Measurements from ENCODE around the gene FAM13A.
"Not testable (repeated sequence)": the region's sequence is repeated elsewhere in the genome, so short reads cannot be mapped to it uniquely, and the experiment has no call there.

FAM13A gene

DNA sequence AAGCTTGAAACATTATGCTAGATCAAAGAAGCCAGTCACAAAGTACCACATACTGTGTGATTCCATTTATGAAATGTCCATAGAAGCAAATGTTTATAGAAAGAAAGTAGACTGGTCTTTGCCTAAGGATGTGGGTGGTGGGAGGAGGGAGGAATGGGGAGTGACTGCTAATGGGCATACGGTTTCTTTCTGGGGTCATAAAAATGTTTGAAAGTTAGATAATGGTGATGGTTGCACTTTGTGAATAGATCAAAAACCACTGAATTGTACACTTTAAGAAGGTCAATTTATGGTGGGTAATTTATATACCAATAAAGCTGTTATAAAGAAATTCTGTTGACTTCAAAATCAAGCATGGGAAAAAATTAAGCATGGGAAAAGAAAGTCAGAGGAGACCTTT lies 56.6 kb downstream of the FAM13A start:
- DNase-seq (ENCODE audit: low read depth in 3 of 3) = no peak

DNA sequence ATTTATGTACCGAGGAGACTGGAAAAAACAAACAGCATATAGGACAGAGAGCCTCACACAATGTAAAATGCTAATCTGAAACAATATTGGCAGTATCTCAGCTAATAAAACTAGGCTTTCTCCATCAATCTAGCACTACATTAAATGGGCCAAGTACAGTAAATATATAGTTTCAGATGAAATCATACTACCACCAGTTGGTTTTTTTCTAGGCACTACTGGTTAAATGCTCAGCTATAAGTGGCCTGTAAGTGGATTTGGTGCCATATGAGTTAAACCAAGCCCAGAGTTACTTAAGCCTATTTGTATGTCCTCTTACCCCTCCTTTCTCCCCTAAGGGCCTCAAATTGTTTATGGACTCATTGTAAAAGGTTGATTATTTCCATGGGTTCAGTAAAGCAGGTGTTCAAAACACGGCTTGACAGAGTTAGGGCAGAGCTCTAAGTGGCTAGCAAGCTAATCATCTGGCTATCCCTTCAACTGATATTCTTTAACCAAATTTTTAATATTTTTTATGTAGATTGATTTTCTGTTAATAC lies 57.5 kb downstream of the FAM13A start:
- DNase-seq (ENCODE audit: low read depth in 3 of 3) = no peak

DNA sequence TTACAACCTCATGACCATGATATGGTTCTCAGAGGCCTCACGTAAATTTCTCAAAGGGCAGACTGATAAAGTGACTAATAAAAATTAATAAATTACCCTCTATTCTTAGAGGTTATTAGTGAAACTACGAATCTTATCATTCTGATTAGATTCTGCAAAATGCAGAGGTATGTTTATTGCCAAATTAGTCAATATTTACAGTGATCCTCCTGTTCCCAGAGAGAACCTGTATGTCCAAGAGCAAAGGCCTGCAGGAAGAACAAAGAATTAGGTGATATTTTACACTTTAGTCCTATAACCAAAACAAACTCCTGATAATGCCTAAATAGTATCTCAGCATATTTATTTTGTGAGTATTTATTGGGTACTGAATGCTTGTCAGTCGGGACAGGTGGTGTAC lies 58.1 kb downstream of the FAM13A start:
- DNase-seq (ENCODE audit: low read depth in 3 of 3) = no peak

DNA sequence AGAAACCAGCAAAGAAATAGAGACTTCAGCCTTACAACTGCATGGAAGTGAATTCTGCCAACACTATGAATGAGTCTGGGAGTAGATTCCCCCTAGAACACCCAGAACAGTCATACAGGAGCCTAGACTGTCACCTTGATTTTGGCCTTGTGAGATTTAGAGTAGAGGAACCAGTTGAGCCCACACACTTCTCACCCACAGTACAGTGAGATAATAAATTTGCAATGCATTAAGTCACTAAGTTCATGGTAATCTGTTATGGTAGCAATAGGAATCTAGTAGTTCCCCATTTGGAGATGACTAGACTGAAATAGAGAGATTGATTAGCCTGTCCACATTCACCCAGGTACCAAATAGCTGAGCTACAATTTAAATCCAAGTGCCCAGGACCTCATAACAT lies 59.0 kb downstream of the FAM13A start:
- DNase-seq (ENCODE audit: low read depth in 3 of 3) = no peak

DNA sequence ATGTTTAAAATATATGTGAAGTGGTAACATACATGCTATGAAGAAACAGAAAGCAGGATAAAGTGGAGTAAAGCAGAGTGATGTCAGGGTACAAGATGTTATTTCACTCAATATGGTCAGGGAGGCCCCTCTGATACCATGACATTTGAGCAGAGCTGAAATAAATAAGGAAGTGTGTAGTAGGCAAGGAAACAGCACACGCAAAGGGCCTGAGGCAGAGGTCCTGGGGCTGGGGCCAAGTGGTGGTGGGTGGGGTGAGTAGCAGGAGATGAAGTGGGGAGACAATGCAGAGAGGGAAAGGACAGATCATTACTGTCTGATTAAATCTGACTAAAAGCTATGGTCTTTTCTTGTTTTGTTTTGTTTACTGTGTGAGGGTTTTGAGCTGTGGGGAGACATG lies 61.1 kb downstream of the FAM13A start:
- DNase-seq (ENCODE audit: low read depth in 3 of 3) = no peak

DNA sequence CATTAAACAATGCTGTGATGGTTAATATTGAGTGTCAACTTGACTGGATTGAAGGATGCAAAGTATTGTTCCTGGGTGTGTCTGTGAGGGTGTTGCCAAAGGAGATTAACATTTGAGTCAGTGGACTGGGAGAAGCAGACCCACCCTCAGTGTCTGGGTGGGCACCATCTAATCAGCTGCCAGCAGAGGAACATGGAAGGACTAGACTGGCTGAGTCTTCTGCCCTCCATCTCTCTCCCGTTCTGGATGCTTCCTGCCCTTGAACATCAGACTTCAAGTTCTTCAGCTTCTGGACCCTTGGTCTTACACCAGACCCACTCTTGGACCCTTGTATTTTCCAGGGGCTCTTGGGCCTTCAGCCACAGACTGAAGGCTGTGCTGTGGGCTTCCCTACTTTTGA lies 61.7 kb downstream of the FAM13A start:
- DNase-seq (ENCODE audit: low read depth in 3 of 3) = not testable (repeated sequence)

DNA sequence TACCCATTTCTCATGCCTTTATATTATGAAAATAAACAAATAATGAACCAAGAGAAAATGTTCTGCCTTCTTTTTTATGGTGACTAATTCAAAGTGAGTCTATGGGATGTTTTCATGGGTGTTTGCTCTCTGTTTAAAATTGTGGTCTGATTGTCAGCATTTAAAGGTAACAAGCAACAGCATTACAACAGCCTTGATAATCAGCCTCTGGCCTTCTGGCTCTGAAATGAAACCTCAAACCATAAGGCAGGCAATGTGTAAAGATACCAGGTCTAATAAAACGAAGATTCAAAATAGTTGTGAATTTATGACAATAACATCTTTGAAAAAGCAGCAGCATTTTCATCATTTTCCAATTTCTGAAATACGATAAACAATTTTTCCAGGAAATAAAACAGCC lies 63.7 kb downstream of the FAM13A start:
- no peak for DNase-seq (ENCODE audit: low read depth in 3 of 3)

DNA sequence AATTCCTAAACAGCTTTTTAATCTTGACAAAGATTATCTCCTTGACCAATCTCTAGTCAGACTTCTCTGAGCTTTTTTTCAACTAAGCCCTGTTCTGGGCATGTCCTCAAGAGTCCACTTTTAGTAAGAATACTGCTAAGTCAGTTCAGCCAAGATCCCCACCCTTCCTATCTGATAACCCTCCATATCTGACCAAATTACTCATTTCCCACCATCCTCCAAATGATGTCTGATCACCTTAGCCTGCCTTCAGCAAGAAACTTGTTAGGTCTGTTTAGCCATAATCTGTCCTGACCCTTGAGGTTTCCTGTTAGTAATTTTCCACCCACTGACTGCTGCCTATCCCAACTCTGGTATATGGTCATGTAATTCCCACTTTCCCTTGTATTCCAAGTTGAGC lies 65.2 kb downstream of the FAM13A start:
- DNase-seq (ENCODE audit: low read depth in 3 of 3) = no peak

DNA sequence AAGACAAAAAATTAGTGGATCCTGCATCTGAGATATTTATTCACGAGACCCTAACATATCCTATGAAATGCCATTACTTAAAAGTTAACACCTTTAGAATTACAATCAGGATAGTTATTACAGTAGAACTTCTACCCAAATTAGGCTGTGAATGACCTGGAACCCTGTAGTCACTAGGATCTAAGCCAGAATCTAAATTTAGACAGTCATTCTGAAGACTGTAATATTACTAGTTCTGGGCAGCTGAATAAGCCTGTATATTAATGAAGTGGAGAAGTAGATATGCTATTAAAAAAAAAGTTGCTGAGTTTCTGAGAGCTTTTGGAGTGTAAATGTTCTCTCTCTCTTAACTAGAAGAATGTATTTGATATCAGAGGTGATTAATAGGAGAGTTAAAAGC lies 67.0 kb downstream of the FAM13A start:
- no peak for DNase-seq (ENCODE audit: low read depth in 3 of 3)

DNA sequence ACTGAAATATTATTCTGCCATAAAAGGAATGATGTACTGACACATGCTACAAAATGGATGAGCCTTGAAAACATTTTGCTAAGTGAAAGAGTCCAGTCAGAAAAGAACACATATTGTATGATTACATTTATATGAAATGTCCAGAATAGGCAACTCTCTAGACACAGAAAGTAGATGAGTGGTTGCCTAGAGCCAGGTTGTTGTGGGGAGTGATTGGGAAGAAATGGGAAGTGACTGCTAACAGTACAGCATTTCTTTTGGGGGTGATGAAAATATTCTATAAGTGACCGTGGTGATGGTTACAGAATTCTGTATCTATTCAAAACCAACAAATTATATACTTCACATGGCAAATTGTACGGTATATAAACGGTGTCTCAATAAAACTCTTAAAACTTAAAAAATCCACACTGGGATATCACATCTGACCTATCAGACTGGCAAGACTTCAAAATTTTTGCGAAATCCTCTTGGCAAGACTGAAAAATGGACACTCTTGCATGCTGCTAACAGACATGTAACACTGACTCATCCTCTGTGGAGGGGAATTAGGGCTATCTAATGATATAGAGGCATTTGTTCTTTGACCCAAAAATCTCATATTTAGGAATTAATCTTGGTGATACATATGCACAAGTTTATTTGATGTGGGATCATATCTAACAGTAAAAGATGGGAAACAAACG lies 71.8 kb downstream of the FAM13A start:
- DNase-seq (ENCODE audit: low read depth in 3 of 3) = no peak

DNA sequence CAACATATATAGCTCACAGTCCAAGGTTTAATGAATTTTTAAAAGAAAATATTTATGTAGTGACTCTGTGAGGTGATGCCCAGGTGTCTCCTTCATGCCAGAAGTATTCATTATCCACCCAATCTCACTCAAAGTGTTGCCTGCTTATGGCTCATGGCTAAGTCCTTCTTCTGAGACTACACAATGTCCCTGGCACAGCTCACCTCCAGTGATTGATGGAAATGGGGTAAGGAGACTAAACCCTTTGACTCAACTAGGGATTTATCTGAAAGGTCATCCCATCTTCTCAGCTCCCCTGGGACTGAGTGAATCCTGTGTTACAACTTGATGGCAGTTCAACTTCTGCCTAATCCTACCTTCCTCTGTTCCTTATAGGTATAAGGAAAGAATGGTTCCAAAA lies 74.2 kb downstream of the FAM13A start:
- no peak for DNase-seq (ENCODE audit: low read depth in 3 of 3)

DNA sequence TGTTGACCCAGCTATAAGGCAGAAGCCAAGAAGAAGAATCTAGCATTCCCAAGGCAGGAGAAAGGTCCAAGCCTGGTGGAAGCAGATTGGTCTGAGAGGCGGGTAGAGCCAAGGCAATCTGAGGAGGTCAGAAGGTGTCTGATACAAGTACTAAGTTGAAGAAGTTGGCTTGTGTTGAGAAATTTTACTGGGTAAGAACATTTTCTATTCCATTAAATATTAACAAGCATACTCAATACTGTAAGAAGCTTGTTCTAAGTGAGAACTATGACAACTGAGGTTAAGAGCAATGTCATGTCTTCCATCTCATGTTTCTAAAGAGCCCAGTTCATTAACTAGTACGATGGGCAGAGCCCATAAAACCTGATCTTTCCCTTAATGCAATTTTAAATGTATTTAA lies 75.0 kb downstream of the FAM13A start:
- DNase-seq (ENCODE audit: low read depth in 3 of 3) = no peak

DNA sequence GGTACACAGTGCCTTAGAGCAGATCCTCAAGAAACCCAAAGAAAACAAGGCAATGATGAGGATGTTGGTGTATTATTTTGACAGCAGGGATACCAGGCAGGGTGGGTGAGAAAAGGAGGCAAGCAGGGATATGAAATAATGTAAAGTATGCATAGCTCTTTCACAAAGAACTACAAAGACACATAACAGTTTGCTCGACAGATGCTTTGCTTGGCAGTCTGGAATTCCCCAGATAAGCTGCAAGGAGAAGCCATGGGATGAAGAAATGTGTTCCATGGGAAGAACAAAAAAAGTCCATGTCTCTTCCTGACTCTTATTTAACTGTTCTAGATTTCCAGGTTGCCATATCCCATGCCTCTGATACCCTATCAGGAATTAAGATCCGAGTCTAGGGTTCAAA lies 75.4 kb downstream of the FAM13A start:
- DNase-seq (ENCODE audit: low read depth in 3 of 3) = no peak

DNA sequence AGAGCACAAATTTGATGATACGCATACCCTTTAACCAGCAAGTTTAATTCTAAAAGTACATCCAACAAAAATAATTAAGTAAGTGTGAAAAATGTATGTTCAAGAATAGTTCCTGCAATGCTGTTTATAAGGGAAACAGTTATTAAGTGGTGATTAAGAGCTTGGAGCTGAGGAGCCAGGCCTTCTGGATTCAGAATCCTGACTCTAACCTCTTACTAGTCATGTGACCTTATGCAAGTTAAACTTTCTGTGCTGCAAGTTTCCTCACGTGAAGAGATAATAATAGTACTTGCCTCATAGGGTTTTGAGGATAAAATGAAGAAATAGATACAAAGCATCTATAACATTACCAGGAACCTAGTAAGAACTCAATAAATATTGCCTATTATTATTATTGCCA lies 77.7 kb downstream of the FAM13A start:
- no peak for DNase-seq (ENCODE audit: low read depth in 3 of 3)

DNA sequence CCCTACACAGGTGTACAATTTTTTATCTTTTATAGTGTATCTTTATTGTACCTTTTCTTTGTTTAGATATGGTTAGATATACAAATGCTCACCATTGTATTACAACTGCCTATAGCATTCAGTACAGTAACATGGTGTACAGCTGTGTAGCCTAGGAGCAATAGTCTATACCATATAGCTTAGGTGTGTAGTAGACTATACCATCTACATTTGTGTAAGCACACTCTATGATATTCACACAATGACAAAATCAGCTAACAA lies 80.3 kb downstream of the FAM13A start:
- no peak for DNase-seq (ENCODE audit: low read depth in 3 of 3)

DNA sequence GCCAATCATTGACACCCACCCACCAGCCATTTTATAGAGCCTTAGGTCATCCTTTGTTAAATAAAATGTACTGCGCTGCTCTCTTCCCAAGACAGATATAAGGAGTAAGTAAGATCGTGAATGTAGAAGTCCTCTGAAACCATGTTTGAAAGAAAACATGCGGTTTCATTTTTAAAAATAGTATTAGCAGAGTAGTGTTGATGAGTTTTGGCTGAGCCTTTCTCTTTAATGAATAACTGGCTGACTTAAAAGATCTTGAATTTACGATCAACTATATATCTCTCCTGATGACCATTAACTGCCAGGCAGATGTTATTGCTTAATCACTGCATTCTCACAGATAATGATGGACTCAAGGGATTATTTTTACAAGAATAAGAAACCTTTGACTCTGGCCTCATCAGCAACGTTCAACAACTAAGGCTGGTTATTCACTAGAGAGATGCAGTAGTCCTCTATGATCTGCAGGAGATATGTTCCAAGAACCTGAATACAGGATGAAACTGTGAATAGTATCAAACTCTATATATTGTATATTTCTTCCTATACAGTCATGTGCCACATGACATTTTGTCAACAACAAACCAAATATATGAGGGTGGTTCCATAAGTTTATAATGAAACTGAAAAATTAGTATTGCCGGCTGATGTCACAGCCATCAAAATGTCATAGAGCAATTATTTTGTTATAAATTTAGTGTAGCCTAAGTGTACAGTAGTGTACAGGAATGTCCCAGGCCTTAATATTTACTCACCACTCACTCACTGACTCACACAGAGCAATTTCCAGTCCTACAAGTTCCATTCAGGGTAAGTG lies 80.8 kb downstream of the FAM13A start:
- DNase-seq (ENCODE audit: low read depth in 3 of 3) = no peak

DNA sequence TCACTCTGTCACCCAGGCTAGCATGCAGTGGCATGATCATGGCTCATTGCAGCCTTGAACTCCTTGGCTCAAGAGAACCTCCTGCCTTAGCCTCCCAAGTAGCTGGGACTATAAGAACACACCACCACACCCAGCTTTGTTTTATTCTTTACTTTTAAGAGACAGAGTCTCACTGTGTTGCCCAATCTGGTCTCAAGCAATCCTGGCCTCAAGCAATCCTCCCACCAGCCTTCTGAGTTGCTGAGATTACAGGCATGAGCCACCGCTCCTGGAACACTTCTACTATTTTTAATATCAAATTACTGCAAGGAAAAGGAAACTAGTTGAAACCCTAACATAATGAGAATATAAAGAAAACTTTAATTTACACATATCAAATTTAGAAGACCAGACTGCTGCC lies 85.4 kb downstream of the FAM13A start:
- no peak for DNase-seq (ENCODE audit: low read depth in 3 of 3)

DNA sequence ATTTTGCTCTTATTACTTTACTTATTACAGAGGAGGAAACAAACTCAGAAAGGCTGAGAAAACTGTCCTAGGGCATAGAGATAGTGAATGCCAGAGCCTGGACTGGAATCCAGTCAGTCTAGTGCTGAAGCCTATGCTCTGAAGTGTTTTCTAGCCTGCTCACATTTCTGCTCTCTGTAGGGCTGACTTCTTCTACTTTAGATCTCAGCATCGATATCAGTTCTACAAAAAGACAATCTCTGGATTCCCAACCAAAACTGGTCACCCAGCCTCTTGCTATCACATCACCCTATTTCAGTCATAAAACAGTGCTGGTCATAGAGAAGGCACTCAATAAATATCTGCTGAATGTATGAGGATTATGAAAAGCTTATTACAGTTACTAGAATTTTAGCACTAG lies 87.2 kb downstream of the FAM13A start:
- DNase-seq (ENCODE audit: low read depth in 3 of 3) = no peak

DNA sequence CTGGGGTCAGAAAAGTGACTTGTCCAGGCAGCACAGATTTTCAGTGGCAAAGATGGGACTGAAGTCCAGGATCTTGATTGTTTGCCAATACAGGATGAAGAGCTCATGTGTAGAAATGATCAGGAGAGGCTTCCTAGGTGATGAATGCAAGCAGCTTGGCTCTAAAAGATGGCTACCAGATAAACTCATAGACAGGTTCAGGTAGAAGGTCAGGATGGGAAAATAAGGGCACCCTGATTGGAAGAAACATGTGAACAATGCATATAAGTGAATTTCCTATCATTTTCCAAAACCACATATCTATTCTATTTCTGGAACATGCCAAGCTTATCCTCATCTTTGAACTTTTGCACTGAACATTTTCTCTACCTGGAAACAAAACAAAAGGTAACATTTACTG lies 87.7 kb downstream of the FAM13A start:
- no peak for DNase-seq (ENCODE audit: low read depth in 3 of 3)

DNA sequence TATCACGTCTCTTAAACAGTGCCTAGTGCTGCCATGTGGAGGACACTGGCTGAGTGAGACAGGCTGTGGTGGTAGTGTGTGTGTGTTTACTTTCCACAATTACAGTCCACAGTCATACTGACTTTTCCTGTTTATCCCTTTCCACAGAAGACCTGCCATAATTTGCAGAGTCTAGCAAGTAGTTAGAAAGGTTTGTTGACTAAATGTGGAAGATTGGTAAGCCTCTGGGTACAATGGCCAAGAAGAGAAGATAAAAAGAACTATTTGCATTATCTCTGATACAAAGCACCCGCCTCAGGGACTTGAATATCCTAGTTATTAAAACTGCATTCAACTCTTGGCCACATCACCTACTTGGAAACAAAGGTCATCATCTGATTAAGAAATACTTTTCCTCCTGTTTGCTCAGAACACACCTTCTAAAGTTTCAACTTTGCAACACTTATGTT lies 89.1 kb downstream of the FAM13A start:
- no peak for DNase-seq (ENCODE audit: low read depth in 3 of 3)

DNA sequence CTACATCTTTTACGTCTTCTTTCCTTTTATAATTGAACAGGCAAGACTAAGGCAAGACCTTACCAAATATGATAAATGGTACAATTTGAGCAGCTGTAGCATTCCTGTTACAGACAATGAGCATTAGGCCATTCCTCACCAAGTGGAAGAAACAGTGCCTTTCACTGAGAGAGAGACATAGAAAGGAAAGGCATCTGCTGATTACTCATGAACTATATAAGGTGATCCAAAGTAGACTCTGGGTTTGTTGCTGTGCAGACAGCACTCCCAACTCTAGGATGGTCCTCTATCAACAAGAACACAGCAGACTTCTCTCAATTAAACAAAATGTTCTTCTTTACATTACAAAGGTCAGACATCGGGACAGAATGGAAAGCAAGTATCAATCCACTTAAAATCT lies 91.9 kb downstream of the FAM13A start:
- DNase-seq (ENCODE audit: low read depth in 3 of 3) = no peak

DNA sequence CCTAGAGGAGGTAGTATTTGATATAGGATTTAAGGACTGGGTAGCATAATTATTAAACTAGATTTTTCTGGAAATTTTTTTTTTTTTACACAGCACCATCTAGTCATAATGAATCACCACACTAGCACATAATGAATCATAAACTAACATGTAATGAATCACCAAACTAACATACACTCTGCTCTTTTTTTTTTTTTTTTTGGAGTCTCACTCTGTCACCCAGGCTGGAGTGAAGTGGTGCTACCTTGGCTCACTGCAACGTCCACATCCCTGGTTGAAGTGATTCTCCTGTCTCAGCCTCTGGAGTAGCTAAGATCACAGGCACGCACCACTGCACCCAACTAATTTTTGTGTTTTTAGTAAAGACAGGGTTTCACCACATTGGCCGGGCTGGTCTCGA lies 92.5 kb downstream of the FAM13A start:
- no peak for DNase-seq (ENCODE audit: low read depth in 3 of 3)

DNA sequence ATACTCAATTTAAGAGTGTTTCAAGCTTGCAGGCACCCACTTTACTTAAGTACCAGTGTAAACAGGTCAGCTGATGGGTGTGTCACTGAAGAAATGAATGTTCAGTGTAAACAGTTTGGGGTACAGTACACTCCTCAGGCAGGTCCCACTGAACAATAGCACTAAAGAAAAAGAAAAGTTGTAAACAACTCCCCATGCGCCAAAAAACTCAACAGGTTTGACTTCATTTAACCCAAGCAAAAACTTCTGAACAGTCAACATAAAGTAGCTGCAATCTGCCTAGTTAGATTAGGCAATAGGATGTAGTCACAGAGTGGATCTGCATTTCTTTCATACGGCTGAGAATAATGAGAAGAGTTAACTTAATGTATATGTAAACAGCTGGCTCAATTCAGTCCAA lies 93.2 kb downstream of the FAM13A start:
- DNase-seq (ENCODE audit: low read depth in 3 of 3) = no peak

DNA sequence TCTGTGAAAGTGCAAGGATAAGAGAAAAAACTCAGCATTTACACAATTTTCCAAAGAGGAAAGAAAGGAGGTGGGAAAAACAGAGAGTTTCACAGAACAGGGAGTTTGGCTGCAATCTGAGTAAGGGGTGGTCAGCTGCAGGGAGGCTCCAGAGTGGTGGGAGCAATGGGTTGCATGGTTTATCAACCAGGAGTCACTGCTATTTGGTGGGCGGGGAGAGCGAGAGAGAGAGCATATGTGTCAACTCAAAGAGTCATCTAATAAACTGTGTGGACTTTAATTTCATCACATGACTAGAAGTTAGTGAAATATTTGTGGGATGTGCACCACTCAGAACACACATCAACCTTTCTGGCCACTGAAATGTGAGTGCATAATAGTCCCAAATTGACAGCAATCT lies 94.6 kb downstream of the FAM13A start:
- DNase-seq (ENCODE audit: low read depth in 3 of 3) = no peak

All from stimulated activated CD4-positive, alpha-beta T cell treated with anti-CD3 and anti-CD28 coated beads, TNF-alpha, amount 100 ng/mL, for 4 hours (primary cell).